A673 (cell line): ENCODE results near the gene C1orf35.

Source experiments
- CTCF ChIP-seq: fragments of 300-800, 200-600 bp; sonication (generic); conservative IDR thresholded peaks from 2 replicates; pipeline ENCODE4 v1.5.1; 2017; ENCODE audit warnings: low read depth, mild to moderate bottlenecking, antibody characterized with exemption, low read length, moderate library complexity, mixed read lengths
- EZH2 ChIP-seq: fragments of 200-600 bp; sonication (generic); IDR thresholded peaks from 2 replicates; pipeline ENCODE4 v1.6.1; 2017; ENCODE audit warnings: borderline replicate concordance, low read depth, mild to moderate bottlenecking, mixed read lengths, antibody characterized with exemption, low read length; ENCODE audit not compliant: poor library complexity, severe bottlenecking

GRCh38 chr1:228107636-228108035, 4.5 kb upstream of the C1orf35 start:
- no peak for TF ChIP-seq CTCF
- TF ChIP-seq EZH2: no peak
